H1 (cell line): ENCODE data around the gene ANKRD34B. TPM values are rescaled to one million over a fixed set of nuclear protein-coding genes. Genes with fewer than 3 reads are reported as not detected.
A peak's percentile ranks its signal among the peaks of the same experiment; 100 is the strongest.

Experiments
- ASH2L ChIP-seq: fragments of 200-600, 300-600 bp; sonication (generic); IDR thresholded peaks from one replicate; pipeline ENCODE4 v1.7.1; 2017; ENCODE audit warnings: low read length
- BACH1 ChIP-seq: IDR thresholded peaks from 2 replicates; pipeline ENCODE4 v1.6.1; 2012; ENCODE audit warnings: low read length, improper control_type of control experiment
- BCL11A ChIP-seq, 2 experiments: IDR thresholded peaks; one replicate each; pipeline ENCODE4 v1.6.1; 2011; ENCODE audit warnings: low read depth in 2 of 2, low read length in 2 of 2, mild to moderate bottlenecking in 2 of 2
- BRCA1 ChIP-seq: IDR thresholded peaks from 2 replicates; pipeline ENCODE4 v1.6.1; 2012; ENCODE audit warnings: low read depth, low read length, improper control_type of control experiment
- CBX5 ChIP-seq: fragments of 300-800, 300-1000 bp; sonication (generic); IDR thresholded peaks from 2 replicates; pipeline ENCODE4 v1.7.1; 2016; ENCODE audit warnings: antibody characterized with exemption, low read length, low read depth
- CHD2 ChIP-seq: IDR thresholded peaks from 2 replicates; pipeline ENCODE4 v1.6.1; 2012; ENCODE audit warnings: low read length, improper control_type of control experiment
- CREB1 ChIP-seq: IDR thresholded peaks from 2 replicates; pipeline ENCODE4 v1.6.1; 2012; ENCODE audit warnings: inconsistent platforms
- EZH2 ChIP-seq: fragments of 200-600 bp; sonication (generic); IDR thresholded peaks from 2 replicates; pipeline ENCODE4 v1.7.1; 2012; ENCODE audit warnings: low read depth, mild to moderate bottlenecking, moderate library complexity, low read length, inconsistent platforms; ENCODE audit not compliant: severe bottlenecking
- KDM5A ChIP-seq: fragments of 200-600 bp; IDR thresholded peaks from 2 replicates; pipeline ENCODE4 v1.7.1; 2012; ENCODE audit warnings: mild to moderate bottlenecking, low read length, inconsistent platforms, mixed read lengths
- MAX ChIP-seq: IDR thresholded peaks from 2 replicates; pipeline ENCODE4 v1.6.1; 2012; ENCODE audit warnings: inconsistent platforms
- NRF1 ChIP-seq: IDR thresholded peaks from 2 replicates; pipeline ENCODE4 v1.6.1; 2011; ENCODE audit warnings: mild to moderate bottlenecking, low read depth, low read length, improper control_type of control experiment
- PHF8 ChIP-seq: fragments of 200-600 bp; sonication (generic); conservative IDR thresholded peaks from 2 replicates; pipeline ENCODE4 v1.7.1; 2012; ENCODE audit warnings: low read depth, mild to moderate bottlenecking, inconsistent platforms, low read length, moderate library complexity
- RBBP5 ChIP-seq: IDR thresholded peaks from 2 replicates; pipeline ENCODE4 v1.7.1; 2012; ENCODE audit warnings: low read depth, mild to moderate bottlenecking, inconsistent platforms, low read length, moderate library complexity, borderline replicate concordance
- RFX5 ChIP-seq: IDR thresholded peaks from 2 replicates; pipeline ENCODE4 v1.6.1; 2011; ENCODE audit warnings: low read depth, low read length, improper control_type of control experiment, borderline replicate concordance
- RXRA ChIP-seq: IDR thresholded peaks from 2 replicates; pipeline ENCODE4 v1.6.1; 2011; ENCODE audit warnings: low read depth, mild to moderate bottlenecking, low read length, moderate library complexity; ENCODE audit not compliant: insufficient read depth
- SAP30 ChIP-seq: fragments of 300-600 bp; sonication (generic); IDR thresholded peaks from 2 replicates; pipeline ENCODE4 v1.7.1; 2012; ENCODE audit warnings: low read length, moderate library complexity, mild to moderate bottlenecking, inconsistent platforms; ENCODE audit not compliant: insufficient read depth, insufficient replicate concordance
- SIRT6 ChIP-seq: IDR thresholded peaks from one replicate; pipeline ENCODE4 v1.7.1; 2012; ENCODE audit warnings: low read length, inconsistent platforms
- SP1 ChIP-seq: IDR thresholded peaks from 2 replicates; pipeline ENCODE4 v1.6.1; 2011; ENCODE audit warnings: low read depth, low read length
- SP4 ChIP-seq: IDR thresholded peaks from 2 replicates; pipeline ENCODE4 v1.6.1; 2012; ENCODE audit warnings: low read length, inconsistent platforms
- TAF7 ChIP-seq: optimal IDR thresholded peaks from 2 replicates; pipeline ENCODE3; 2011; ENCODE audit warnings: low read depth, mild to moderate bottlenecking, inconsistent platforms, low read length, moderate library complexity, borderline replicate concordance
- TBP ChIP-seq: IDR thresholded peaks from 2 replicates; pipeline ENCODE4 v1.6.1; 2011; ENCODE audit warnings: low read depth, low read length, improper control_type of control experiment
- TEAD4 ChIP-seq: IDR thresholded peaks from 2 replicates; pipeline ENCODE4 v1.6.1; 2012; ENCODE audit warnings: low read depth, low read length, inconsistent platforms, mixed read lengths
- polyA plus RNA-seq, 7 experiments: library from polyadenylated mRNA; depleted of rRNA in 3 of 7; stranded (reverse) in 5 of 7; unstranded in 2 of 7; fragments of >200 nt in 5 of 7; fragments of 200-250 nt in 2 of 7; gene quantifications; 1 replicate in 5 of 7; 2 replicates in 1 of 7; 4 replicates in 1 of 7; pipeline versions ENCODE4 v1.2.1 to v1.2.3, GENCODE V29; 2011 to 2013; ENCODE audit warnings: missing spikeins in 2 of 7, mixed read lengths in 2 of 7
- total RNA-seq: library from RNA; stranded (reverse); fragmentation: NEBNext Ultra II Directional; extraction: Animal tissue kit (Norgen Biotek cat#: 25700); gene quantifications from 2 replicates; pipeline ENCODE4 v1.2.1, GENCODE V29; 2021
- TF ChIP-seq, protein P1 (sequence below): IDR thresholded peaks from 2 replicates; pipeline ENCODE4 v1.6.1; 2011; ENCODE audit warnings: low read depth, mild to moderate bottlenecking, low read length; ENCODE audit not compliant: insufficient read depth
- TF ChIP-seq, protein P2 (sequence below): IDR thresholded peaks from 2 replicates; pipeline ENCODE4 v1.6.1; 2012; ENCODE audit warnings: inconsistent platforms

ANKRD34B gene
- total and polyA plus RNA-seq, 2 of the 8 experiments (the other 6 are each of a cell fraction or from before 2014, with no cell fraction given), result 1.5 to 6.3 TPM

- TF ChIP-seq NRF1 (no peak), PHF8 (no peak), MAX (no peak; the same call in none of the 2 replicates), RXRA (no peak), RFX5 (no peak), TAF7 (no peak), SIRT6 (no peak), TBP (no peak), SP4 (no peak), SAP30 (no peak), BRCA1 (no peak), BACH1 (no peak), BCL11A (IDR thresholded peaks at IDR 0.05; ENCODE audit: low read depth in 2 of 2, low read length in 2 of 2) (no peak), RBBP5 (peak; percentile 34; the same call in 1 of the 2 replicates), ASH2L (no peak), TEAD4 (no peak), KDM5A (no peak), SP1 (no peak), EZH2 (peak; percentile 77), CBX5 (no peak), CHD2 (no peak), CREB1 (no peak)
- TF ChIP-seq, protein P1, sequence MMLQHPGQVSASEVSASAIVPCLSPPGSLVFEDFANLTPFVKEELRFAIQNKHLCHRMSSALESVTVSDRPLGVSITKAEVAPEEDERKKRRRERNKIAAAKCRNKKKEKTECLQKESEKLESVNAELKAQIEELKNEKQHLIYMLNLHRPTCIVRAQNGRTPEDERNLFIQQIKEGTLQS, result no peak
- TF ChIP-seq, protein P2, sequence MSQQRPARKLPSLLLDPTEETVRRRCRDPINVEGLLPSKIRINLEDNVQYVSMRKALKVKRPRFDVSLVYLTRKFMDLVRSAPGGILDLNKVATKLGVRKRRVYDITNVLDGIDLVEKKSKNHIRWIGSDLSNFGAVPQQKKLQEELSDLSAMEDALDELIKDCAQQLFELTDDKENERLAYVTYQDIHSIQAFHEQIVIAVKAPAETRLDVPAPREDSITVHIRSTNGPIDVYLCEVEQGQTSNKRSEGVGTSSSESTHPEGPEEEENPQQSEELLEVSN, result peak; percentile 75; the same call in 1 of the 2 replicates
Measured at GRCh38 chr5:80569086-80569960, 757 bp downstream of the ANKRD34B start (continued).
